Left ventricle myocardium inferior (tissue), 1 donor: ENCODE data around the gene DYSF. TPM values are rescaled to one million over a fixed set of nuclear protein-coding genes. Genes with fewer than 3 reads are reported as not detected.

Experiments
- DNase-seq: peaks from one replicate; pipeline ENCODE4 v3.0.0-alpha.2; 2020
- H3K27ac ChIP-seq: fragments of 200-600 bp; replicated peaks from 2 replicates; pipeline ENCODE4 v1.8.0; 2021
- H3K27me3 ChIP-seq: fragments of 200-600 bp; 2 replicates; pipeline ENCODE4 v1.8.0; 2021; ENCODE audit warnings: low read depth
- H3K36me3 ChIP-seq: fragments of 200-600 bp; 2 replicates; pipeline ENCODE4 v1.8.0; 2021
- H3K4me1 ChIP-seq: fragments of 200-600 bp; 2 replicates; pipeline ENCODE4 v1.8.0; 2021
- H3K4me3 ChIP-seq: fragments of 200-600 bp; 2 replicates; pipeline ENCODE4 v1.8.0; 2021; ENCODE audit warnings: mild to moderate bottlenecking, moderate library complexity
- H3K9me3 ChIP-seq: fragments of 200-600 bp; replicated peaks from 2 replicates; pipeline ENCODE4 v1.8.0; 2021
- CTCF ChIP-seq: fragments of 200-600 bp; IDR thresholded peaks from 2 replicates; pipeline ENCODE4 v1.8.0; 2021; ENCODE audit warnings: antibody characterized with exemption, mild to moderate bottlenecking, borderline replicate concordance
- intact Hi-C: fragments of 100-400 bp; cut with micrococcal nuclease; formaldehyde crosslinking; loops from one replicate; pipeline ENCODE4 v1.11.0; 2022
- total RNA-seq: library from RNA; stranded (reverse); fragmentation: NEBNext Ultra II Directional; extraction: Animal tissue kit (Norgen Biotek cat#: 25700); gene quantifications from one replicate; pipeline ENCODE4 v1.2.1, GENCODE V29; 2021
- donor health status: DM: no; HTN: yes; CAD: no; lungs with severe emphysema.

The DYSF gene
- total RNA-seq, 1 donor from 2014 or later, result 48.2 TPM

GRCh38 chr2:71685073-71685848, 231.9 kb downstream of the DYSF start:
- no peak for TF ChIP-seq CTCF
- no peaks in the 10 kb centered on the region for H3K9me3 ChIP-seq
- no peak overlapping the region for H3K4me3 ChIP-seq
- no peak overlapping the region for H3K27ac ChIP-seq
- no peaks in the 10 kb centered on the region for H3K27me3 ChIP-seq
- peaks cover 60% of the 10 kb centered on the region for H3K36me3 ChIP-seq
- DNase-seq, result no peak
- intact Hi-C loops, result loop anchor here (10.0 kb wide), 1 partner anchor 120 kb away; no protein-coding TSS in a partner anchor
- peaks cover 13% of the 10 kb centered on the region for H3K4me1 ChIP-seq

GRCh38 chr2:71685941-71686611, 232.7 kb downstream of the DYSF start:
- no peak for TF ChIP-seq CTCF
- Histone ChIP-seq H3K4me1 (peaks cover 13% of the 10 kb centered on the region), H3K4me3 (no peak overlapping the region), H3K9me3 (no peaks in the 10 kb centered on the region), H3K36me3 (peaks cover 55% of the 10 kb centered on the region), H3K27ac (no peak overlapping the region), H3K27me3 (no peaks in the 10 kb centered on the region)
- intact Hi-C loops, result loop anchor here (10.0 kb wide), 1 partner anchor 119 kb away; no protein-coding TSS in a partner anchor
- DNase-seq, result no peak

- Histone ChIP-seq H3K36me3 (peaks cover 48% of the 10 kb centered on the region), H3K4me1 (peaks cover 13% of the 10 kb centered on the region), H3K27ac (no peak overlapping the region), H3K4me3 (no peak overlapping the region), H3K9me3 (no peaks in the 10 kb centered on the region), H3K27me3 (no peaks in the 10 kb centered on the region)
- no peak for TF ChIP-seq CTCF
- no peak for DNase-seq
- intact Hi-C loops, result loop anchor here (10.0 kb wide), 1 partner anchor 118 kb away; no protein-coding TSS in a partner anchor
These were observed 233.4 kb downstream of the DYSF start for GRCh38 chr2:71686781-71687180.

GRCh38 chr2:71687412-71687811, 234.1 kb downstream of the DYSF start:
- no peak for DNase-seq
- no peak for TF ChIP-seq CTCF
- intact Hi-C loops, result loop anchor here (10.0 kb wide), 1 partner anchor 117 kb away; no protein-coding TSS in a partner anchor
- H3K4me1 ChIP-seq, result peaks cover 13% of the 10 kb centered on the region
- no peak overlapping the region for H3K27ac ChIP-seq
- no peak overlapping the region for H3K4me3 ChIP-seq
- no peaks in the 10 kb centered on the region for H3K27me3 ChIP-seq
- H3K36me3 ChIP-seq, result peaks cover 42% of the 10 kb centered on the region
- no peaks in the 10 kb centered on the region for H3K9me3 ChIP-seq

GRCh38 chr2:71688530-71688929, 235.2 kb downstream of the DYSF start:
- peaks cover 30% of the 10 kb centered on the region for H3K36me3 ChIP-seq
- peaks cover 13% of the 10 kb centered on the region for H3K4me1 ChIP-seq
- no peaks in the 10 kb centered on the region for H3K27me3 ChIP-seq
- no peak overlapping the region for H3K4me3 ChIP-seq
- TF ChIP-seq CTCF, result no peak
- DNase-seq, result no peak
- intact Hi-C loops, result loop anchor here (10.0 kb wide), 1 partner anchor 116 kb away; no protein-coding TSS in a partner anchor
- no peak overlapping the region for H3K27ac ChIP-seq
- no peaks in the 10 kb centered on the region for H3K9me3 ChIP-seq
